Uterus (tissue), 4 donors: Measurements from ENCODE around the gene INAFM1. TPM values are rescaled to one million over a fixed set of nuclear protein-coding genes. Genes with fewer than 3 reads are reported as not detected.

ENCODE experiments used
- DNase-seq, 2 donors: peaks; one replicate each; pipeline ENCODE4 v3.0.0-alpha.2; 2019 to 2020
- H3K27ac ChIP-seq, 2 donors: fragments of 200-600 bp; sonication (generic); 1 replicate in 1 of 2; 2 replicates in 1 of 2; pipeline ENCODE4 v1.5.1; 2016 to 2018
- H3K27me3 ChIP-seq, 2 donors: fragments of 200-600 bp; sonication (generic); one replicate each; pipeline ENCODE4 v1.5.1; 2018 to 2019; ENCODE audit warnings: control low read depth in 1 of 2
- H3K36me3 ChIP-seq, 2 donors: fragments of 200-600 bp; sonication (generic); one replicate each; pipeline ENCODE4 v1.5.1; 2019; ENCODE audit warnings: control low read depth in 1 of 2
- H3K4me1 ChIP-seq, 2 donors: fragments of 200-600 bp; sonication (generic); one replicate each; pipeline ENCODE4 v1.5.1; 2018 to 2019; ENCODE audit warnings: control low read depth in 1 of 2
- H3K4me3 ChIP-seq, 2 donors: fragments of 200-600 bp; sonication (generic); 1 replicate in 1 of 2; 2 replicates in 1 of 2; pipeline ENCODE4 v1.5.1; 2018 to 2019; ENCODE audit warnings: mild to moderate bottlenecking in 1 of 2
- H3K9me3 ChIP-seq, 2 donors: fragments of 200-600 bp; sonication (generic); one replicate each; pipeline ENCODE4 v1.5.1; 2019; ENCODE audit warnings: control low read depth in 1 of 2
- POLR2A ChIP-seq, 2 donors: fragments of 450-650 bp; IDR thresholded peaks; one replicate each; pipeline ENCODE4 v1.6.1; 2016; ENCODE audit warnings: antibody characterized with exemption in 2 of 2, mild to moderate bottlenecking in 1 of 2, moderate library complexity in 1 of 2
- intact Hi-C: fragments of 100-400 bp; cut with DNase I; formaldehyde crosslinking; loops from one replicate; pipeline ENCODE4 v1.15.1; 2023; ENCODE audit warnings: low total_unique reads
- total RNA-seq, 4 donors: library from RNA; depleted of rRNA in 3 of 4; stranded (reverse); fragments of >200 nt in 3 of 4; gene quantifications; one replicate each; pipeline versions ENCODE4 v1.1.0 to v1.2.4, GENCODE V29; 2014 to 2023
- TF ChIP-seq, protein P1 (sequence below), 4 experiments: fragments of 200-600 bp in 2 of 4; fragments of 450-650 bp in 2 of 4; sonication (generic) in 2 of 4; IDR thresholded peaks; one replicate each; pipeline ENCODE4 v1.5.1; 2016 to 2019; ENCODE audit warnings: antibody characterized with exemption in 4 of 4, mild to moderate bottlenecking in 2 of 4, moderate library complexity in 1 of 4
- donor health status: DM: yes; HTN: yes; CAD: no.

INAFM1 gene
- total RNA-seq, 4 donors from 2014 or later, result 2.8 to 39.5 (median 13.5) TPM

DNA sequence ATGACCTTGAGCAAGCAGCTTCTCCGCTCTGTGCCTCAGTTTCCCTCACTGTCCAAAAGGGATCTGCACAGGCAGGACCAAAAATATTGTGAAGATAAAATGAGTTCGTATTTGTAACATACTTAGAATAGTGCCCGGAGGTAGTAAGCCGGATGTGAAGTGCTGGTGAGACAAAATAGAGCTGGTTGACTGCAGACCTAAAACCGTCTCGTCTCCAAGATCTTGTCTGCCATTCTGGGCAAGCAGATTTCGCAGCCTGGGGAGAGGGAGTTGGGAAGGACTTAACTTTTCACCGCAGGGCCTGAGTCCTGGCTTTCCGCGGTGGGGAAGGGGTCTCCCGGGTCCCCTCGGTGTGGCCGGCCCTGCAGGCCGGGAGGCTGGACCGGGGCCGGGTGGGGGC lies 35.5 kb upstream of the INAFM1 start:
- H3K4me3 ChIP-seq, result peak overlapping the region in 1 of 2 donors; percentile 23
- peaks cover 4 to 21% of the 10 kb centered on the region in 2 donors for H3K4me1 ChIP-seq
- H3K27me3 ChIP-seq, result no peaks in the 10 kb centered on the region
- H3K36me3 ChIP-seq, result no peaks in the 10 kb centered on the region
- peak overlapping the region in 1 of 2 donors; percentile 33 for H3K27ac ChIP-seq
- DNase-seq, result no peak
- intact Hi-C loops, result no loop called here
- TF ChIP-seq, protein P1, sequence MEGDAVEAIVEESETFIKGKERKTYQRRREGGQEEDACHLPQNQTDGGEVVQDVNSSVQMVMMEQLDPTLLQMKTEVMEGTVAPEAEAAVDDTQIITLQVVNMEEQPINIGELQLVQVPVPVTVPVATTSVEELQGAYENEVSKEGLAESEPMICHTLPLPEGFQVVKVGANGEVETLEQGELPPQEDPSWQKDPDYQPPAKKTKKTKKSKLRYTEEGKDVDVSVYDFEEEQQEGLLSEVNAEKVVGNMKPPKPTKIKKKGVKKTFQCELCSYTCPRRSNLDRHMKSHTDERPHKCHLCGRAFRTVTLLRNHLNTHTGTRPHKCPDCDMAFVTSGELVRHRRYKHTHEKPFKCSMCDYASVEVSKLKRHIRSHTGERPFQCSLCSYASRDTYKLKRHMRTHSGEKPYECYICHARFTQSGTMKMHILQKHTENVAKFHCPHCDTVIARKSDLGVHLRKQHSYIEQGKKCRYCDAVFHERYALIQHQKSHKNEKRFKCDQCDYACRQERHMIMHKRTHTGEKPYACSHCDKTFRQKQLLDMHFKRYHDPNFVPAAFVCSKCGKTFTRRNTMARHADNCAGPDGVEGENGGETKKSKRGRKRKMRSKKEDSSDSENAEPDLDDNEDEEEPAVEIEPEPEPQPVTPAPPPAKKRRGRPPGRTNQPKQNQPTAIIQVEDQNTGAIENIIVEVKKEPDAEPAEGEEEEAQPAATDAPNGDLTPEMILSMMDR (IDR thresholded peaks at IDR 0.05), result no peak
- TF ChIP-seq POLR2A (IDR thresholded peaks at IDR 0.05), result no peak
- no peaks in the 10 kb centered on the region for H3K9me3 ChIP-seq

DNA sequence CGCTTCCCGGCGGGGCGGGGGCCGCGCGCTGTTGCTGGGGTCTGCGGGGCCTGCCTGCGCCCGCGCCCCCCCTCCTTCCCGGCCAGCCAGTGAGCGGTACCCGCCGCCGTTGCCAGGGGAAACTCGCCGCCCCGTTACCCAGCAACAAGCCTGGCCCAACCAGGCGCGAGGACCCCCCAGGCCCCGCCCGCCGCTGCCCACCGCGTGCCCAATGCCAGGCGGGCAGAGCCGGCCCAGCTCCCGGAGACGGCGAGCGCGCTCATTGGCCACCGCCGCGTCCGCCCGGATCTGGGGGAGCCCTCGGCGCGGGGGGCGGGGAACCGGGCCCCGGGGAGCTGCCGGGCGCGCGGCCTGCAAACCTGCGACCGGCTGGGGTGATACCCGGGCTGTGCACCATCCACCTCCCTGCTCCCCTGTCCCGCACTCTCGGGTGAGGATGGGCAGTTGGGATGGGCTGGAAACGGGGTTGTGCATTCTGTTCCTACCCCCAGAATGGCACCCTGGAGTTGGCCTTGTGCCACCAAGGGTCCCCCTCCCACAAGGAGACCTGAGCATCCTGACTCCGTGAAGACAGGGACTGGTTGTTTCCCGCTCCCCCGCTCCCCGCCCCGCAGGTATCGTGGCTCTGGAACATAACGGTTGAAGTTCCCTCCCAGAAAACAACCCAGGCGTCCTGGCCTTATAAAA lies 34.9 kb upstream of the INAFM1 start:
- no peaks in the 10 kb centered on the region for H3K9me3 ChIP-seq
- H3K27ac ChIP-seq, result peak overlapping the region in 1 of 2 donors; percentile 33
- no peak for TF ChIP-seq POLR2A (IDR thresholded peaks at IDR 0.05)
- TF ChIP-seq, protein P1 (IDR thresholded peaks at IDR 0.05), result no peak
- peaks cover 4 to 21% of the 10 kb centered on the region in 2 donors for H3K4me1 ChIP-seq
- intact Hi-C loops, result no loop called here
- DNase-seq, result peak; percentile 57 to 66
- peak overlapping the region in 1 of 2 donors; percentile 23 for H3K4me3 ChIP-seq
- no peaks in the 10 kb centered on the region for H3K36me3 ChIP-seq
- H3K27me3 ChIP-seq, result no peaks in the 10 kb centered on the region

DNA sequence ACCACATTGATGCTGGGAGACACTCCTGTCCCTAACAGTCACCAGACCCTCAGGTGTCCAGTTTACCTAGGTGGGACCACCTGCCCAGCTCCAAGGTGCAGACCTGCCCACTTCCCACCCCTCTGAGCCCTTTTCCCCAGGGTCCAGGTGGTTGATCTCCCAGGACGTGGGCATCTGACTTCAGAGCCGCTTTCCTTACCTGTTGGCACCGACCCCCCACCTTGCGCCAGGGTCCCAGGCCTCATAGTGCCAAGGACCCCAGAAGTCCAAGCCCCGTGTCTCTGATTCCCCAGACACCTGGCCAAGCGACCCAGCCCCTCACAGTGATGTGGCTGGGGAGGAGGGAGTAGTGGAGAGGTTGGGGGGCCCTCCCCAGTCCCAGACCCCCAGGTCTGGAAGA lies 34.1 kb upstream of the INAFM1 start:
- H3K9me3 ChIP-seq, result no peaks in the 10 kb centered on the region
- no peak for DNase-seq
- H3K36me3 ChIP-seq, result no peaks in the 10 kb centered on the region
- intact Hi-C loops, result no loop called here
- H3K27me3 ChIP-seq, result no peaks in the 10 kb centered on the region
- peaks cover 4 to 21% of the 10 kb centered on the region in 2 donors for H3K4me1 ChIP-seq
- no peak for TF ChIP-seq POLR2A (IDR thresholded peaks at IDR 0.05)
- TF ChIP-seq, protein P1 (IDR thresholded peaks at IDR 0.05), result no peak
- peak overlapping the region in 1 of 2 donors; percentile 53 for H3K27ac ChIP-seq
- H3K4me3 ChIP-seq, result no peak overlapping the region

DNA sequence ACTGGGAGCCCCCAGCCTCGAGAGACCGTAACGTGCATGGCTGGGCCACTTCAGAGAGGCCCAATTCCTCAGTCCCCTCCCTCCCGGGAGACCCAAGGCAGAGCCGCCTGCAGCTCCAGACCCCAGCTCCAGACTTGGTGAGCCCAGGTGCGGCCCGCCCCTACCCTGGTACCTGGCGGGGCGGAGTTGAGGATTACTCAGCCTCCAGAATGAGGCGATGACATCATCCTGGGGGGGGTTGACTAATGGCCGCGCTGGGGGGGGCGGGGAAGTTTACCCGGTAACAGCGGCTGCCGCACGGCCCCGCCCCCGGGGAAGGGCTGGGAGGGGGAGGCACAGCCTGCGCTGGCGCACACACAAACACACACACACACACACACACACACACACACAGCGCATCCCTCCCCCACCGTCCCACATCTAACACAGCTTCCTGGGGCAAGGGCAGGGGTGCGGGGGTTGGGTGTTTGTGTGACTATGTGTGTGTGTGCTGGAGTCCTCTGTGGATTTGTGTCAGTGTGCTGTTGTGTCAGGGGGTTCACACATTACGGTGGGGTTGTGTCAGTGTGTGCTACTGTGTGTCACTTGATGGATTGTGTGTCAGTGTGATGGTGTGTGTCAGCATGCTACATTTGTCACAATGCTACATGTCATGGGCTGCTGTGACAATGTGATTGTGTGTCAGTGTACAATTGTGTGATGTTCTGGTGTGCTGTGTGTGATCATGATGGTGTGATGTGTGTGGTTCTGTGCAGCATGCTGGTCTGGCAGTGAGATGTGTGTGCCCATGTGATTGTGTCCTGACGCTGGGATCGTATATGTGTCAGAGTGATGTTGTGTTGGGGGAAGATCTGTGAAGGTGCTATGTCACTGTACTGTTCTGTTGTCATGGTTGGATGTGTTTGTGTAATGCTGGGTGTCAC lies 33.4 kb upstream of the INAFM1 start:
- no peaks in the 10 kb centered on the region for H3K9me3 ChIP-seq
- H3K27me3 ChIP-seq, result no peaks in the 10 kb centered on the region
- no peak overlapping the region for H3K4me3 ChIP-seq
- H3K36me3 ChIP-seq, result no peaks in the 10 kb centered on the region
- TF ChIP-seq, protein P1 (IDR thresholded peaks at IDR 0.05), result no peak
- TF ChIP-seq POLR2A (IDR thresholded peaks at IDR 0.05), result peak in 1 of 2 donors; percentile 30
- DNase-seq, result peak; percentile 72 to 86
- intact Hi-C loops, result no loop called here
- H3K4me1 ChIP-seq, result peaks cover 4 to 21% of the 10 kb centered on the region in 2 donors
- H3K27ac ChIP-seq, result peak overlapping the region in 1 of 2 donors; percentile 53
